Activated CD4-positive, alpha-beta memory T cell treated with anti-CD3 and anti-CD28 coated beads, Interleukin-2, amount 10 ng/mL, durations not matched to agents 7 days and 5 days (primary cell): ENCODE results near the gene B3GAT2. TPM values are rescaled to one million over a fixed set of nuclear protein-coding genes. Genes with fewer than 3 reads are reported as not detected.
A peak's percentile ranks its signal among the peaks of the same experiment; 100 is the strongest.
"Not testable (repeated sequence)": the region's sequence is repeated elsewhere in the genome, so short reads cannot be mapped to it uniquely, and the experiment has no call there.

Source experiments
- CTCF ChIA-PET: fragments of 350-600 bp; sonication (Branson Sonifier 250); formaldehyde crosslinking; loops from one replicate; lab custom pipeline; 2021; ENCODE audit warnings: antibody characterized with exemption, inconsistent platforms; lab: Charles Lee
- POLR2A ChIA-PET: fragments of 350-600 bp; sonication (Branson Sonifier 250); formaldehyde crosslinking; loops from one replicate; lab custom pipeline; 2021; ENCODE audit warnings: antibody characterized with exemption; lab: Charles Lee
- DNase-seq: peaks from one replicate; pipeline ENCODE4 v3.0.0-alpha.2; 2020
- H3K27ac Mint-ChIP-seq: one replicate; pipeline ENCODE4 v1.8.0; 2021; ENCODE audit warnings: mild to moderate bottlenecking, mixed read lengths
- H3K27me3 Mint-ChIP-seq: one replicate; pipeline ENCODE4 v1.8.0; 2021; ENCODE audit warnings: mixed read lengths
- H3K36me3 Mint-ChIP-seq: one replicate; pipeline ENCODE4 v1.8.0; 2021; ENCODE audit warnings: low read depth, mixed read lengths
- H3K4me1 Mint-ChIP-seq: one replicate; pipeline ENCODE4 v1.8.0; 2021; ENCODE audit warnings: mixed read lengths
- H3K4me3 Mint-ChIP-seq: one replicate; pipeline ENCODE4 v1.8.0; 2021; ENCODE audit warnings: mild to moderate bottlenecking, mixed read lengths
- H3K9me3 Mint-ChIP-seq: one replicate; pipeline ENCODE4 v1.8.0; 2021; ENCODE audit warnings: mixed read lengths
- total RNA-seq, 2 experiments: library from RNA; stranded (reverse); gene quantifications; one replicate each; pipeline ENCODE4 v1.2.3, GENCODE V29; 2021

The B3GAT2 gene
- total RNA-seq, 2 experiments from 2014 or later, result 0.05 TPM; not detected in 1

GRCh38 chr6:70955441-70956190, 1.2 kb downstream of the B3GAT2 start:
- POLR2A ChIA-PET, result interaction anchor here (0.6 to 1.1 kb wide), 2 partner anchors 435 to 646 kb away, joined by 3 read pairs; no protein-coding TSS in a partner anchor
- DNase-seq, result peak; percentile 86
- Mint-ChIP-seq H3K27me3 (peaks cover 51% of the 10 kb centered on the region), H3K27ac (no peak overlapping the region), H3K4me1 (peaks cover 20% of the 10 kb centered on the region), H3K36me3 (no peaks in the 10 kb centered on the region), H3K9me3 (no peaks in the 10 kb centered on the region), H3K4me3 (peak overlapping the region; percentile 49)
- CTCF ChIA-PET, result interaction anchor here (0.6 to 4.1 kb wide), 48 partner anchors 11 to 734 kb away, joined by 3 to 44 read pairs (median 4); partner anchors contain the start of gene FAM135A

GRCh38 chr6:70954750-70955149, 2.1 kb downstream of the B3GAT2 start:
- no peak overlapping the region for H3K27ac Mint-ChIP-seq
- H3K27me3 Mint-ChIP-seq, result peaks cover 48% of the 10 kb centered on the region
- H3K4me3 Mint-ChIP-seq, result no peak overlapping the region
- peaks cover 20% of the 10 kb centered on the region for H3K4me1 Mint-ChIP-seq
- ChIA-PET POLR2A (no interaction called here), CTCF (interaction anchor here (1.0 to 4.1 kb wide), 12 partner anchors 15 to 585 kb away, joined by 3 to 44 read pairs (median 4); partner anchors contain the start of gene FAM135A)
- no peak for DNase-seq
- H3K9me3 Mint-ChIP-seq, result no peaks in the 10 kb centered on the region
- H3K36me3 Mint-ChIP-seq, result no peaks in the 10 kb centered on the region

- Mint-ChIP-seq H3K27me3 (peaks cover 44% of the 10 kb centered on the region), H3K9me3 (no peaks in the 10 kb centered on the region), H3K4me1 (peaks cover 20% of the 10 kb centered on the region), H3K36me3 (no peaks in the 10 kb centered on the region), H3K27ac (no peak overlapping the region), H3K4me3 (no peak overlapping the region)
- no peak for DNase-seq
- POLR2A ChIA-PET, result no interaction called here
- CTCF ChIA-PET, result no interaction called here
These were observed 2.7 kb downstream of the B3GAT2 start for GRCh38 chr6:70954176-70954575.

GRCh38 chr6:70952608-70953165, 4.2 kb downstream of the B3GAT2 start:
- ChIA-PET POLR2A (interaction anchor here (0.5 kb wide), 1 partner anchor 286 kb away, joined by 3 read pairs; no protein-coding TSS in a partner anchor), CTCF (interaction anchor here (1.0 to 1.2 kb wide), 2 partner anchors 9 to 246 kb away, joined by 3 read pairs; no protein-coding TSS in a partner anchor)
- peaks cover 35% of the 10 kb centered on the region for H3K27me3 Mint-ChIP-seq

GRCh38 chr6:70944321-70944720, 12.5 kb downstream of the B3GAT2 start:
- H3K4me1 Mint-ChIP-seq, H3K9me3 Mint-ChIP-seq, H3K4me3 Mint-ChIP-seq, H3K27ac Mint-ChIP-seq, H3K27me3 Mint-ChIP-seq, H3K36me3 Mint-ChIP-seq, DNase-seq, POLR2A ChIA-PET: not testable (repeated sequence)
- CTCF ChIA-PET, result interaction anchor here (1.4 kb wide), 1 partner anchor 12 kb away, joined by 5 read pairs; no protein-coding TSS in a partner anchor

More at GRCh38 chr6:70952608-70953165, 4.2 kb downstream of the B3GAT2 start:
- Mint-ChIP-seq H3K36me3 (no peaks in the 10 kb centered on the region), H3K4me3 (no peak overlapping the region), H3K27ac (no peak overlapping the region), H3K4me1 (peaks cover 19% of the 10 kb centered on the region), H3K9me3 (no peaks in the 10 kb centered on the region)
- no peak for DNase-seq

GRCh38 chr6:70933853-70934252, 23.0 kb downstream of the B3GAT2 start:
- Mint-ChIP-seq H3K27me3 (peaks cover 3% of the 10 kb centered on the region), H3K36me3 (no peaks in the 10 kb centered on the region), H3K9me3 (no peaks in the 10 kb centered on the region), H3K4me3 (no peak overlapping the region), H3K27ac (no peak overlapping the region), H3K4me1 (no peaks in the 10 kb centered on the region)
- POLR2A ChIA-PET, result no interaction called here
- CTCF ChIA-PET, result interaction anchor here (1.4 kb wide), 1 partner anchor 22 kb away, joined by 3 read pairs; no protein-coding TSS in a partner anchor
- no peak for DNase-seq

GRCh38 chr6:70905742-70906141, 51.1 kb downstream of the B3GAT2 start:
- H3K9me3 Mint-ChIP-seq, result no peaks in the 10 kb centered on the region
- DNase-seq, result no peak
- H3K27me3 Mint-ChIP-seq, result peaks cover 6% of the 10 kb centered on the region
- H3K4me3 Mint-ChIP-seq, result no peak overlapping the region
- ChIA-PET CTCF (no interaction called here), POLR2A (no interaction called here)
- no peaks in the 10 kb centered on the region for H3K4me1 Mint-ChIP-seq
- H3K36me3 Mint-ChIP-seq, result no peaks in the 10 kb centered on the region
- no peak overlapping the region for H3K27ac Mint-ChIP-seq

- Mint-ChIP-seq H3K27me3 (peaks cover 3% of the 10 kb centered on the region), H3K4me3 (no peak overlapping the region), H3K27ac (no peak overlapping the region), H3K4me1 (no peaks in the 10 kb centered on the region), H3K9me3 (no peaks in the 10 kb centered on the region), H3K36me3 (no peaks in the 10 kb centered on the region)
- POLR2A ChIA-PET, result interaction anchor here (0.8 kb wide), 1 partner anchor 9 kb away, joined by 3 read pairs; no protein-coding TSS in a partner anchor
- DNase-seq, result no peak
- CTCF ChIA-PET, result interaction anchor here (0.6 to 1.1 kb wide), 2 partner anchors 19 to 108 kb away, joined by 3 read pairs; no protein-coding TSS in a partner anchor
These were observed 53.0 kb downstream of the B3GAT2 start for GRCh38 chr6:70903665-70904452.

GRCh38 chr6:70901324-70901723, 55.5 kb downstream of the B3GAT2 start:
- H3K4me3 Mint-ChIP-seq, result no peak overlapping the region
- no peaks in the 10 kb centered on the region for H3K36me3 Mint-ChIP-seq
- H3K9me3 Mint-ChIP-seq, result no peaks in the 10 kb centered on the region
- CTCF ChIA-PET, result interaction anchor here (1.0 kb wide), 1 partner anchor 17 kb away, joined by 4 read pairs; no protein-coding TSS in a partner anchor
- POLR2A ChIA-PET, result no interaction called here
- no peaks in the 10 kb centered on the region for H3K4me1 Mint-ChIP-seq
- peaks cover 3% of the 10 kb centered on the region for H3K27me3 Mint-ChIP-seq
- H3K27ac Mint-ChIP-seq, result no peak overlapping the region
- no peak for DNase-seq

- H3K36me3 Mint-ChIP-seq, result no peaks in the 10 kb centered on the region
- no peak overlapping the region for H3K4me3 Mint-ChIP-seq
- peaks cover 4% of the 10 kb centered on the region for H3K27me3 Mint-ChIP-seq
- ChIA-PET CTCF (no interaction called here), POLR2A (no interaction called here)
- H3K27ac Mint-ChIP-seq, result no peak overlapping the region
- no peaks in the 10 kb centered on the region for H3K9me3 Mint-ChIP-seq
- no peaks in the 10 kb centered on the region for H3K4me1 Mint-ChIP-seq
- no peak for DNase-seq
These were observed 56.8 kb downstream of the B3GAT2 start for GRCh38 chr6:70900047-70900446.

GRCh38 chr6:70894001-70894400, 62.9 kb downstream of the B3GAT2 start:
- no peaks in the 10 kb centered on the region for H3K36me3 Mint-ChIP-seq
- H3K4me3 Mint-ChIP-seq, result no peak overlapping the region
- no peaks in the 10 kb centered on the region for H3K9me3 Mint-ChIP-seq
- no peaks in the 10 kb centered on the region for H3K4me1 Mint-ChIP-seq
- H3K27ac Mint-ChIP-seq, result no peak overlapping the region
- H3K27me3 Mint-ChIP-seq, result peaks cover 2% of the 10 kb centered on the region
- CTCF ChIA-PET, result interaction anchor here (4.3 kb wide), 1 partner anchor 9 kb away, joined by 19 read pairs; no protein-coding TSS in a partner anchor
- DNase-seq, result no peak
- POLR2A ChIA-PET, result no interaction called here

GRCh38 chr6:70889270-70889669, 67.6 kb downstream of the B3GAT2 start:
- Mint-ChIP-seq H3K27ac (no peak overlapping the region), H3K4me1 (no peaks in the 10 kb centered on the region), H3K4me3 (no peak overlapping the region), H3K36me3 (no peaks in the 10 kb centered on the region), H3K9me3 (no peaks in the 10 kb centered on the region), H3K27me3 (no peaks in the 10 kb centered on the region)
- ChIA-PET POLR2A (no interaction called here), CTCF (no interaction called here)
- no peak for DNase-seq
